IPS-15b (cell line): ENCODE measurements around the gene SLC31A1.
A peak's percentile ranks its signal among the peaks of the same experiment; 100 is the strongest.

ENCODE experiments used
- H3K27me3 ChIP-seq: one replicate; pipeline ENCODE4 v1.6.1; 2013; ENCODE audit warnings: low read length; ENCODE audit not compliant: control insufficient read depth, insufficient read depth
- H3K36me3 ChIP-seq: one replicate; pipeline ENCODE4 v1.6.1; 2013; ENCODE audit warnings: low read length; ENCODE audit not compliant: control insufficient read depth, insufficient read depth
- H3K4me1 ChIP-seq: one replicate; pipeline ENCODE4 v1.6.1; 2013; ENCODE audit warnings: mild to moderate bottlenecking, low read length; ENCODE audit not compliant: control insufficient read depth, insufficient read depth
- H3K4me3 ChIP-seq: one replicate; pipeline ENCODE4 v1.5.1; 2013; ENCODE audit warnings: low read depth, low read length
- H3K9ac ChIP-seq: one replicate; pipeline ENCODE4 v1.6.1; 2013; ENCODE audit warnings: low read depth, mild to moderate bottlenecking, low read length
- H3K9me3 ChIP-seq: one replicate; pipeline ENCODE4 v1.6.1; 2013; ENCODE audit warnings: mild to moderate bottlenecking, low read length; ENCODE audit not compliant: control insufficient read depth, insufficient read depth

Gene SLC31A1

GRCh38 chr9:113221003-113221799 lies at the start of gene SLC31A1, which contains the start of gene FKBP15:
SLC31A1 (plus strand) TSS chr9:113221544; CDS start chr9:113256149, 34,605 bp downstream.
FKBP15 (minus strand) TSS chr9:113221277; CDS start chr9:113221243, 34 bp downstream.
- Histone ChIP-seq H3K4me3 (peak within 1 kb of the TSS; percentile 98), H3K9me3 (no peaks in the 10 kb centered on the region), H3K9ac (peak within 1 kb of the TSS; percentile 74), H3K27me3 (no peaks in the 10 kb centered on the region), H3K36me3 (no peaks in the 10 kb centered on the region), H3K4me1 (peaks cover 7% of the 10 kb centered on the region)

DNA sequence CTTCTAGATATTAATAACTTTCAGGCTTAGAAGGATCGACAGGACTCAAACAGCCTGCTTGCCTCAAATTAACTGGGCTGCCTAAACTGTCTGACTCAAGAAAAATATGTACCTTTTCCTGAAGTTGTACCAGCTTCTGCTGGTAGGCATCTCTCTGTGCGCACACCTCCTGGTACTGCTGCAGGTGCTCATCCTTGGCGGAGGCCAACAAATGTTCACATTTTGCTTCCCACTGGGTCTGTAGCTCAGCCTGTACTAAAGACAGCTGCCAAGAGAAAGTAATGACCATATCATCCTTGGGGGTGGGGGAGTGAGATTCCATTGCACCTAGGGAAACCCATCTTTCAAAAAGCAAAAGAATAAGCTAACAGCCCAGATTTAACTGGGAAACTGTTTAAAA lies 48.0 kb upstream of the SLC31A1 start:
- Histone ChIP-seq H3K4me1 (no peaks in the 10 kb centered on the region), H3K27me3 (no peaks in the 10 kb centered on the region), H3K4me3 (no peak overlapping the region), H3K36me3 (peaks cover 27% of the 10 kb centered on the region), H3K9ac (no peak overlapping the region), H3K9me3 (no peaks in the 10 kb centered on the region)

DNA sequence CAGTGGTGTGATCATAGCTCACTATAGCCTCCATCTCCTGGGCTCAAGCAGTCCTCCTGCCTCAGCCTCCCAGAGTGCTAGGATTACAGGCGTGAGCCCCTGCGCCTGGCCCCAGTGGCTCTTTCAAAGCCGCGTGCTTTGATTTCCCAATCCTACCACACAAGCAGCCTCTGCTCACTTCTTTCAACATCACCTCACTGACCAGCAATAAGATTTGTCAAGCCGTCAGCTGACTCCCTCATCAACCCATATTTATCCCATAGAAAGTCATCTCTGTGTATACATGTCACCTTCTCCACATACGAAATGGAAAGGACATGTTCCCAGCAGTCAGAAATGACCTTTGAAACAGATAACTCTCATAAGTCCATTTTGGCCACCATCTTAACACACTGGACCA lies 44.5 kb upstream of the SLC31A1 start:
- no peak overlapping the region for H3K9ac ChIP-seq
- H3K4me1 ChIP-seq = no peaks in the 10 kb centered on the region
- H3K27me3 ChIP-seq = no peaks in the 10 kb centered on the region
- peaks cover 14% of the 10 kb centered on the region for H3K36me3 ChIP-seq
- H3K9me3 ChIP-seq = no peaks in the 10 kb centered on the region
- H3K4me3 ChIP-seq = no peak overlapping the region

DNA sequence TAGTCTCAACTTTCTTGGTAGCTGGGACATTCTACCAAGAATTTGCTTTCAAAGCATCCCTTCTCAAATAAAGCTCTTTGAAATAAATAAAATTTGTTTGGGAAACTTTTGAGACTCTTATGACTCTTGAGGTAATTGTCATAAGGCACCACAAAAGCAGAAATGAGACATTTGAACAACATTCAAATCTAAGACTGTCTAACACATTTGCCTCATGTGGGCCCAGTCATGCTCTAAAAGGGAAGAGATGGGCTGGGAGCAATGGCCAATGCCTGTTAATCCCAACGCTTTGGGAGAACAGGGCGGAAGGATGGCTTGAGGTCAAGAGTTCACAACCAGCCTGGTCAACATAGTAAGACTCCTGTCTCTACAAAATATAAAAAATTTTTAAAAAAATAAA lies 44.1 kb upstream of the SLC31A1 start:
- no peaks in the 10 kb centered on the region for H3K9me3 ChIP-seq
- no peaks in the 10 kb centered on the region for H3K4me1 ChIP-seq
- H3K9ac ChIP-seq = no peak overlapping the region
- H3K27me3 ChIP-seq = no peaks in the 10 kb centered on the region
- peaks cover 14% of the 10 kb centered on the region for H3K36me3 ChIP-seq
- H3K4me3 ChIP-seq = no peak overlapping the region

DNA sequence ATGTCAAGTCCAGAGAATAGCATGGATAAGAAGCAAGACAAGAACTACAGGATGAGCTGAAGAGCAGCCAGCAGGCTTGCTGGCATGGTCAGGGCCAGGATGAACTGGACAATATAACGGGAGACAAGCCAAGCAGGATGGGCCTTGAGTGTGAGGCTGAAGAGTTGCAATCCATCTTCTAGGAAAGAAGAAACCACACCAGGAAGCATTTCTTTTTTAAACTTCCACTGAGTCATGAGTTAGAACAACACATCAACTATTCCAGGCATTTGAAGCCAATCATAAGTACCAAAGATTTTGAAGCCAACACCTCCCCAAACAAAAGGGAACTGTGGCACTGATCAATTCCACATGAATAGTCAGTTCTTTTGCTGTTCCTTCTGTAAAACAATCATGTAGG lies 43.3 kb upstream of the SLC31A1 start:
- Histone ChIP-seq H3K9me3 (no peaks in the 10 kb centered on the region), H3K4me3 (no peak overlapping the region), H3K9ac (no peak overlapping the region), H3K4me1 (no peaks in the 10 kb centered on the region), H3K36me3 (peaks cover 14% of the 10 kb centered on the region), H3K27me3 (no peaks in the 10 kb centered on the region)

DNA sequence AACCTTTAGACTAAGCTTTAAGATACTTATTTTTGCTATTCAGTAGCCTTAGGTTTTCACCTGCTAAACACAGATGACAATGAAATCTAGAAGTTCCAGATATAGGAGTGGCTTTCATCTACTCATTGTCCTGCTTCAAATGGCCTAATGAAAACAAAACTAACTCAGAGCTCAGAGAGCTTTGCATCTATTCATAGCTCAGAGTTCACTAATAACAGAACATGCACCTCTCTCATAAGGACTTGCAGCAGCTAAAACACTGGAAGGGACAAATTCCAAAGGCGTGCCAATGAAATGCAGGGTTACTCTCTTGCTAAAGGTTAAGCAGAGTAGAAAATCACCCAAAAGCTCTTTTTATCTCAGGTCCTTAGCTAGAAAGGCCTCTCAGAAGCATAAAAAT lies 41.5 kb upstream of the SLC31A1 start:
- Histone ChIP-seq H3K4me1 (no peaks in the 10 kb centered on the region), H3K36me3 (peaks cover 6% of the 10 kb centered on the region), H3K4me3 (no peak overlapping the region)

DNA sequence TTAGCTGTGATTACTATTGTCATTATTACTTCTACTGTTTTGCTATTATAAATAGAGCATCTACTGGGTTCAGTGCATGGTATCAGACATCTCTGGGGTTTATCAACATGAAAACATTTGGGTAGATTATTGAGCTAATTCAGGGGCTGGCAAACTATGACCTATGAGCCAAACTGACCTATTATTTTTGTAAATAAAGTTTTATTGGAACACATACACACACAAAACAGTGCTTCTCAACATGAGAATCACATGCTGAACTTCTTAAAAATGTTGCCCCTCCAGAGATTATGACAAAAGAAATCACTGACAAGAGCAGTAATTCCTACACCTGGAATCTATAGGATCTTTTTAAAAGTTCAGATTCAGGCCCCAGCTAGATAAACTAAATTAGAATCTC lies 40.2 kb upstream of the SLC31A1 start:
- Histone ChIP-seq H3K4me3 (no peak overlapping the region), H3K9me3 (no peaks in the 10 kb centered on the region), H3K36me3 (peaks cover 8% of the 10 kb centered on the region), H3K9ac (no peak overlapping the region), H3K4me1 (no peaks in the 10 kb centered on the region), H3K27me3 (no peaks in the 10 kb centered on the region)

More for the DNA sequence above, 41.5 kb upstream of the SLC31A1 start:
- no peak overlapping the region for H3K9ac ChIP-seq
- no peaks in the 10 kb centered on the region for H3K27me3 ChIP-seq
- no peaks in the 10 kb centered on the region for H3K9me3 ChIP-seq

GRCh38 chr9:113183956-113184488 lies 37.3 kb upstream of the SLC31A1 start:
- no peaks in the 10 kb centered on the region for H3K27me3 ChIP-seq
- H3K9ac ChIP-seq = no peak overlapping the region
- H3K9me3 ChIP-seq = no peaks in the 10 kb centered on the region
- H3K4me3 ChIP-seq = no peak overlapping the region
- H3K4me1 ChIP-seq = no peaks in the 10 kb centered on the region
- peaks cover 5% of the 10 kb centered on the region for H3K36me3 ChIP-seq

GRCh38 chr9:113184539-113184938 lies 36.8 kb upstream of the SLC31A1 start:
- H3K9ac ChIP-seq = no peak overlapping the region
- H3K4me3 ChIP-seq = no peak overlapping the region
- no peaks in the 10 kb centered on the region for H3K9me3 ChIP-seq
- H3K27me3 ChIP-seq = no peaks in the 10 kb centered on the region
- H3K36me3 ChIP-seq = peaks cover 5% of the 10 kb centered on the region
- no peaks in the 10 kb centered on the region for H3K4me1 ChIP-seq

DNA sequence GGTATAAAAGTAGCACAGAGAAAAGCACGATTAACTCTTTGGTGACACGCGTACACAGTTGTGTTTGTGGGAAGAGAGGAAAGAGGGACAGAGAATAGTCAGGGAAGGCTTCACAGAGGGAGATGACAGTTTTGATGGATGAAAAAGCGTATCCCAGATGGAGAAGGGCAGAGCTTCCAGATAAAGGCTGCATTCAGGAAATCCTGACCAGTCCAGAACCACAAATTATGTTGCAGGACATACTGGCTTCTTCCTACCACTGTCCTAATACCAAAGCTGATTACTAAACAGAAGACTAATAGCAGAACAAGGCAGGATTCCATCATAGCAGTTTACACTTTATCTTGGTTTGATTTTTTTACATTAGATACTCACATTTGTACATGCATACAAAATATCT lies 36.1 kb upstream of the SLC31A1 start:
- Histone ChIP-seq H3K4me3 (no peak overlapping the region), H3K36me3 (peaks cover 4% of the 10 kb centered on the region), H3K27me3 (no peaks in the 10 kb centered on the region), H3K9me3 (no peaks in the 10 kb centered on the region), H3K9ac (no peak overlapping the region), H3K4me1 (no peaks in the 10 kb centered on the region)

DNA sequence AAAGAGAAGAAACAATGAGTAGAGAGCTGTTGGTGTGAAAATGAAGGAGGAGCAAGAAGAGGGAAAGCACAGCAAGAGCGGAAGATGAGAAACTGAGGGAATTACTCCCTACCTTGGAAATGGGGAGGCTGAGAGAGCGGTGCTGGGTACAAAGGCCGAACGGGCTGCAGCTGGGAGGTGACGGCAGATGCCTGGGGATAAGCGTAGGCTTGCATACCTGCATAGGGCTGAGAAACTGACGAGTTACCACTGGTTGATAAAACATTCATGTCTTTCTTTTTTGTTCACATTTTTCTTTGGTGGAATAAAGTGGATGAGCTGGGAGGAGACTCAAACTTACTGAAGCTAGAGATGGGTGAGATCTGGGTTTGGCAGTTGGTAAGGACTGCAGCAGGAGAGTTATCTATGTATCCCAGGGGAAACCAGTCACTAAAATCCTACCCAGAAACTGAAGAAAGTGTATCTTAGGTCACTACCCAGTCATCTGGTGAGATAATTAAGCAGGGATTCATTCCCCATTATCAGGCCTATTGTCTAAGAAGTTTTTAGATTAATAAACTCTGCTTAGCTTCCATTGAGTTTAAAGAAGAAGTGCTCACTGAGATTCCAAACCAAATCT lies 35.1 kb upstream of the SLC31A1 start:
- Histone ChIP-seq H3K9ac (no peak overlapping the region), H3K4me3 (no peak overlapping the region), H3K27me3 (no peaks in the 10 kb centered on the region), H3K36me3 (peaks cover 2% of the 10 kb centered on the region), H3K9me3 (no peaks in the 10 kb centered on the region), H3K4me1 (no peaks in the 10 kb centered on the region)
